Measurements from ENCODE around the gene TPRG1L.

Gene TPRG1L

DNA sequence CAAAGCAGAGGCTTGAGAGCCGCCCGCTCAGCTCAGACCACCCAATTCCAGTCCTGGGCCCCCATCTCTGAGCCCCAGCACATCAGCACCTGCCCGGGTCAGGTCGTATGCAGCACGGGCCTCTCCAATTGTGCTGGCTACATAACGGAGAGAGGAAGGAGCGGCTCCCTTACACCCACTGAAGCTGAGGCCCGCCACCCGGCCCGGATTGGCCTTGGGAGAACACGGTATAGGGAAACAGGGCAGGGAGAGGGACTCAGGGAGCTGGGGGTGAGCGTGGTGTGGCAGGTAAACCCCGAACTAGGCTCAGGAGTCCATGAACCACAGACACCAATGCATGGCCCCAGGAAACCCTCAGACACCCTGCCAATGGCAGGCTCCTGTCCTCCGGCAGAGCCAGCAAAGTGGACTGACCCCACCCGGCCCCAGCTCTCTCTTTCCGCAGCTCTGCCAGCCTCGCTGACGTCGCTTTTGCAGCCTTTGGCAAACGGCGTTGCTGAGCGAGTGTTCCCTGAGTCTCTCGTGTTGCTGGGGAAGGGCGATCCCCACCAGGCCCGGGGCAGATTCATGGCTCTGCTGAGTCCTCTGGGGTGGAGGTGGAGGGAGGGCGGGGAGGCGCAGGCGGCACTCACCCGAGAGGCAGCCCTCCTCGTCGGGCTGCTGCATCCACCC lies 30.0 kb upstream of the TPRG1L start:
- DNase-seq, result no peak

DNA sequence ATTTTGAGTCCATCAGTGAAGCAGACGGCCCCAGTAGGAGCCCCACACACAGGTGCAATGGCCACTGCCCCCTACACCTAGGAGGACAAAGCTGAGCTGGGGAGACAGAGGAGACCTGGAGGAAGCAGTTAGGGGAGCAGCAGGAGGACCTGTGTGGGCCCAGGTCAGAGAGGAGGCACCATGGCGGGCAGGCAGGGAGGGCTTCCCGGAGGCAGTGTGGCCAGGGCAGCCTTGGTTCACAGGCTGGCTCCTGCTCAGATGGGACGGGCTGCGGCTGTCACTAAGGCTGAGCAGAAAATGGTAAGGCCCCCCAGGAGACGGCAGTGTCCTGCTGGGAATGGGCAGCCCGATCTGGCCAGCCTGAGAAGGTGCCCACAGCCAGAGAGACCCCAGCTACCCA lies 28.9 kb upstream of the TPRG1L start:
- DNase-seq, result no peak

DNA sequence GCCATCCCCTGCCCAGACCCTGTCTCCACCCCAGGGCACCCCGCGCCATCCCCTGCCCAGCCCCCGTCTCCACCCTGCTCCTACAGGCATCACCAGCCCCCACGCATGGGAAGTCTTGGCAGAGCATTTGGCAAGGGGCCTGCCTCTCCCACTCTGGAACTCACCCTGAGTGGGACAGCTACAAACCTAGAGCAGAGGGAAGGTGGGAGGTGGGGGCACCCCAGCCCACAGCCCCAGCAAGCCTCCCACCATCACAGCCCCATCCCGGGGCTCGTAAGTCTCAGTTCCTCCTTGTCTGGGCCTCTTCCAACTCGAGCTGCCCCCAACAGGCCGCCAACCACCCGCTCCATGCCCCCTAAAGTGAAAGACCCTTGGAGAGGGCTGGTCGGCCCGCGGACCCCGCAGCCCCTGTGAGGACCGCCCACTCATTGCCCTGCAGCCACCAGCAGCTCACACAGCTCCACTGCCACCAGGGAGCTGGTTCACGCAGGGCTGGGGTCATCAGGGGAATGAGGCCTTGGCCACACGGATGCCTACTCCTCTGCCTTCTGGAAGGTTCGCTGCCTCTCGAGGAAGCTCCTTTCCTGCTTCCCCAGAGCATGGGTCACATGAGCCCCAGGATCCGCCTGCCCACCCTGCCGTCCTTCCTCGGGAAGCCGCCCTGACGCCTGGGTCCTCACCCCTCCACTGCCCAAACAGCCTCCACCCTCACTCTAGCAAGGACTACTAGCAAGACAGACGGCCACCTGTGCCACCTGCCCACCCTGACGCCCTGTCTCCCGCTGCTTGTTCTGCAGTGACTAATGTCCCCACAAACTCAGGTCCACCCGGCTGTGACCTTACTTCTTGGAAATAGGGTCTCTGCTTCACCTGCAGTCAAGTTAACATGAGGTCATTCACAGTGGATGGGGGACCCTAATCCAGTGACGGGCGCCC lies 27.9 kb upstream of the TPRG1L start:
- no peak for DNase-seq

DNA sequence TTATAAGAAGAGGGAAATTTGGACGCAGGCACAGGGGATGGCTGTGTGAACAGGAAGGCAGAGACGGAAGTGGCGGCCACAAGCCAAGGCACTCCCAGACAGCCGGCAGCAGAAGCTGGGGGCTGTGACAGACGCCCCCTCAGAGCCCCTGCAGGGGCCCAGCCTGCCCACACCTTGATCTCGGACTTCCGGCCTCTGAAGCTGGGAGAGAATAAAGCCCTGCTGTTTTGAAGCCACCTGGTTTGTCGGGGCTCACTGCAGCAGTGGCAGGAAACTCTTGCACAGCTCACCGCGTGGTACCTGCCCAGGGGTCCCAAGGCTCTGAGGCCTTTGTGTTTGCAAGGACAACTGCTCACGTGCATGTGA lies 27.2 kb upstream of the TPRG1L start:
- no peak for DNase-seq

DNA sequence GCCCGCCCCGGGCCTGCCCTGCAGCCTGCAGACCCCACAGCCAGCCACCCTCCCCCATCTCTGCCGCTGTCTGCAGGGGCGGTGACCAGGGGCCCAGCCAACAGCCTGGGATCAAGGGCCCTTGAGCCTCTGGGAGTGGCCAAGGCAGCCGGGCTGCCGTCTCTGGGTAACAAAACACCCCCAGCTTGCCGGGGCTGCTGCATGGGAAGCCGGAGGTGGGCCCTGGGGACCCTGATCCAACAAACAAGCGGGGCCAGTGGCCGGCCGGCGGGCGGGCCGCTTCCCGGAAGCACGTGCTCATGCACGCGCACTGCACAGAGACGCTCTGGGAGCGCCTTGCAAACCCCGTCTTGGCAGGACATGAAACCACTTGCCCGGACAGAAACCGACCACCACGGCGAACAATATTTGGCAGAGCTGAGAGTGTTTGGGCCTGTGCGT lies 26.7 kb upstream of the TPRG1L start:
- DNase-seq, result no peak

DNA sequence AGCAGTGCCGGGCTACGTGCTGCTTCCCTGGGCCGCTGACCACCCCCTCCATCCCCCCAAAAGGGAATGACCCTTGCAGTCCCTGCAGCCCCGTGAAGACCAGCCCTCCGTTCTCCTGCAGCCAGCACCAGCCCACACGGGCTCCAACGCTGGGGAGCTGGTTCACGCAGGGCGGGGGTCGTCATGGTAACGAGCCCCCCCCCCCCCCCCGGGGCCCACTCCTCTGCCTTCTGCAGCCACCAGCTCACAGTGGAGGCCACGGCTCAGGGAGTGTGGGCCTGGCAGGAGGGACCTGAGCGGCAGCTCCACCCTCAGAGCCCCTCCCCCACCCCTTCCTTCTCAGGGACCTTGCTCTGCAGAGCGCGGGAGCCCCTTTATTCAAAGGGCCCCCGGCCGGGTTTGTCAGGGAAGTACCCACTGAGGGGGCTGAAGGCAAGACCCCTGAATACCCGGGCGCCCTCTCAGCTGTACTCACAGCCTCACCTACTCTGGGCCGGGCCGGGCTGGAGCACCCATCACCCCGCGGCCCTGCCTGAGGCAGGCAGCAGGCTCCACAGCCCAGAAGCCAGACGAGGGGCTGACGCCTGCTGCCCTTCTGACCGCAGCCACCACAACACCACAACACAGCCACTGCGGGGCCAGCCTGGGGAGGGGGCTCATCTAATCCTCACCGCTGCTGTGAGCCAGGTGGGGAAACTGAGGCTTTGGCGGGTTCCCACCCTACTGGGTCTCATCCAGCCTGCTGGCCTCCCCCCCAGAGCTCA lies 26.1 kb upstream of the TPRG1L start:
- no peak for DNase-seq

DNA sequence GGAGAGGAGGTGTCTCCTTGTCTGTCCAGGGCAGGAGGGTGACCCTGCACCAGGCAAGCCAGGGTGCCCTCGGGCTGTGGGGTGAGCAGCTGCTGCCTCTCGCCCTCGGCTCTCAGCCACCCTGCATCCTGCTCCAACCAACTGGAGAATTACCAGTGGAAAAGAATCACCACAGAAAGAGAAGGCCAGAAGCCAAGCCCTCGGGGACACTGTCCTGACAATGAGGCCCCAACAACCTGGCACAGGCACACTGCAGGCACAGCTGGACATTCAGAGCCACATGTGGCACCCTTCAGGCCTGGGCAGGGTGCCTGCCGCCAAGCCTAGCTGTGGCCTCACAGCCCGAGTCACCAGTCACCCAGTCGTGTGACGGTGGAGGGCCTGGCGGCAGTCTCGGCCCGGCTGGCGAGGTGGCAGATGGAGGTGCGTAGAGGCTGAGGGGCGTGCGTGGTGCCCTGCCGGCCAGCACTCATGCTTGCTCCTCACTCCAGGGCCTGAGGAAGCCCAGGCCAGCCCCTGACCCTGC lies 25.5 kb upstream of the TPRG1L start:
- DNase-seq, result no peak

DNA sequence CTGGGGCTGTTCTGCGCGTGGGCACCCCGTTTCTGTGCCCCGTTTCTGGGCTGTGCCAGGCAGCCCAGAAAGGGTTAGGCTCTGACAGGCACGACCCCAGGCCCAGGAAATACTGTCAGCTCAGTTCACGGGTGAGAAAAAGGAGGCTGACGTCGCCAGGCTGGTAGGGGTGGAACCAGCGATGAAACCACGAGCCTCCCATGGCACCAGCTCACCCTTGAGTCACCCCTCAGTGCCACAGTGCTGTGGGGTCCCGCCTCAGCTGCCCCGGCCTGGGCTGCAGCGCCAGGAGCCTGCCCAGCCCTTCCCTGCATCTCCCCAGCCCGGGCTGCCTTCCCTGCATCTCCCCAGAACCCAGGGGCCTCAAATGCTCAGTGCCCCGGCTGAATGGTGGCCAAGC lies 25.0 kb upstream of the TPRG1L start:
- no peak for DNase-seq

DNA sequence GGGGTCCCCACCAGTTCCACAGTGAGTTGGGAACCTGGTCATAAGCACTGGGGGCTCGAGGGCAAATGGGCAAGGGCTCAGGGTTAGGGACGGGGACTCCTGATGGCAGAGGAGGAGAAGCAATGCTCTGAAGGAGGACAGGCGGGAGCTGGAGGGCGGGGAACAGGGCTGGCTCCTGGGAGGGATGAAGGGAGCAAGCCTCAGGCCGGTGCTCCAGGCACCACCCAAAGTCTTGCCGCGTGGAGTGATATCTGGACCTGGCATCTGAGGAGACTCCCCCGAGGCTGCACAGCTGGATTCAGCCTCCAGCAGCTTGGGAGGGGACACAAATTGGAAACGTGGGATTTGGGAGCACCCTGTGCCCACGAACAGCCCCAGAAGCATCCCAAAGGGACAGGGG lies 24.5 kb upstream of the TPRG1L start:
- DNase-seq, result no peak

DNA sequence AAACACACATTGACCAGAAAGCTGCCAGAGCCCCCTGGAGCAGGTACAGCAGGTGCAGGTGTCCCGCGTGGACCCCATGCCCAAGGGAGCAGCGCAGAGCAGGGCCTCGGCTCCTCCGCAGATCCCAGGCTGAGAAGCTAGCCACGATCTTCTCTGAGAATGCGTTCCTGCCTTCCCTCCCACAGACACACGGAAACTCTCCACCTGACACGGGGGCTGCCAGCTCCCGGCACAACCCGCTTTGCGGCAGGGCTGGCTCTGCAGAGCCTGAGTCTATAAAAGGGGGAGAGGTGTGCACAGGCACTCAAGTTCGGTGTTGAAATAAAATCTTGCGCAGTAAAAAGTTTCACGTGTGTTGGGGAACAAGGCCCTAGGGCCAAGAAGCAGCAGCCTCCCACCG lies 23.1 kb upstream of the TPRG1L start:
- DNase-seq, result no peak

DNA sequence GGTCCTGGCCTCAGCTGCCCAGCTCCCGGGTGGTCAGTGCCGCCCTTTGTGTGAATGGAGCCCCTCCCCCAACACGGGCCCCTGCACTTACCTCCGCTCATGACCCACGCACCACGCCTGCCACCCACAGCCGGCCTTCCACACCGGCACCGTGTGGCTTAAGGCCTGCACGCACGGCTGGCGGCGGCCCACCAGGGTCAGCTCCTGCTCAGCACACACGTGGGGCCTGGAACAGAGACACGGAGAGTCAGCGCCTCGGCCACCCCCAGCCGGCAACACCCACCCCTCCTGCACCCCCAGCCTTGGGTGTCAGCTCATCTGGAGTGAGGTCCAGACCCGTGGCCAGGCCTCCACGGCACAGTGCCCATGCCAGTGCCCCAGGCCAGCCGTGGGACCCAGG lies 22.4 kb upstream of the TPRG1L start:
- DNase-seq, result no peak

DNA sequence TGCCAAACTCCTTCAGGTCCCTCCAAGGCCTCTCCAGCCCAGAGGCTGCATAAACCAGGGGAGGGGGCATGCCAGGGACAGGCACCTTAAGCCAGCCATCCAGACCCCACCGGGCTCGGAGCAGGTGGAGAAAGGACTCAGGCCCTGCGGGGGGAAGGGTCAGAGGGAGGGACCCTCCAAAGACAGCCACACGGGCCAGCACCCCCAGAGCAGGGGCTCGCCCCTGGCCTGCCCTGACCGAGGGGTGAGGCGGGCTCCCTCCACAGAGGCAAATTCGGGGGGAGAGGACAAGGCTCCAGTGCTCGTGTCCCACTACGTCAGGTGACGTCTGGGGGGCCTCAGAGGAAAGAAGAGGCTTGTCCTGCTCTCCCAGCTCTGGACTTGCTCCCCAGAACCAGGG lies 21.7 kb upstream of the TPRG1L start:
- DNase-seq, result no peak

DNA sequence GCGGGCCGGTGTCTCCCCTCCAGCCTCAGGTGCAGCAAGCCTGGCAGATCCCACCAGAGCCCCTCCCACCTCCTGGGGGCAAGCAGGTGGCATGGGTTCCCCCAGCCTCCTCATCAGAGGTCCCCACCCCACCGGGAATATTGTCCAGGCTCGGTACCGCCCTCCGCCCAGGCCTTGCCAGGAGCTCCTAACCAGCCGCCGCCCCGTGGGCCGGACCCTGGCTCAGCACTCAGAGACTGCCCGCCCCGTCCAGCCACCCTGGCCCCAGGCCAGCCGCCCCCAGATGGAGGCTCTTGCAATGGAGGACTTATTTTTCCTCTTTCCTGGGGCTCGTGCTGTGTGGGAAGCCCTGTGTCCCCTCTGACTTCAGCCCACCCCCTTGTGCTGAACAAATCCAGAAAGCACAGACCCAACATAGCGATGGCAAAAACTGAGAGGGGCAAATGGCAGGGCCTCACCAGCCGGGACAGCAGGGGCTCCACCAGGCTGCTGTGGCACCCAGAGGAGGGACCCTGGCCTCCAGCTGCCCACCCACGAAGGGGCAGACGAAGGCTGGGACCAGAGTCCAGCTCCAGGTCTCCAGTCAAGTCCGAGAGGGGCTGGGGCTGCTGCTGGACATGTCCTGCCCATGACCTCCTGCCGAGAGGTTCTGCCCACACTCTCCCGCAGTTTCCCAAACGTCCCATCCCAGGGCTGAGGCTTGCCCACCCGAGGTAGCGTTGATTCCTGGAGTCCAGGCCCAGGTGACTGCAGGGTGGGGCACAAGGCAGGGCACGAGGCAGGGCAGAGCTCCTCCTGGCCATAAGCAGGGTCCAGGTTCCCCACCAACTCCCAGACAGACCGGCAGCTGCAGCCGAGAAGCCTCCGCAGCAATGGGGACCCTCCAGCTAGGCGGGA lies 21.0 kb upstream of the TPRG1L start:
- DNase-seq, result no peak

DNA sequence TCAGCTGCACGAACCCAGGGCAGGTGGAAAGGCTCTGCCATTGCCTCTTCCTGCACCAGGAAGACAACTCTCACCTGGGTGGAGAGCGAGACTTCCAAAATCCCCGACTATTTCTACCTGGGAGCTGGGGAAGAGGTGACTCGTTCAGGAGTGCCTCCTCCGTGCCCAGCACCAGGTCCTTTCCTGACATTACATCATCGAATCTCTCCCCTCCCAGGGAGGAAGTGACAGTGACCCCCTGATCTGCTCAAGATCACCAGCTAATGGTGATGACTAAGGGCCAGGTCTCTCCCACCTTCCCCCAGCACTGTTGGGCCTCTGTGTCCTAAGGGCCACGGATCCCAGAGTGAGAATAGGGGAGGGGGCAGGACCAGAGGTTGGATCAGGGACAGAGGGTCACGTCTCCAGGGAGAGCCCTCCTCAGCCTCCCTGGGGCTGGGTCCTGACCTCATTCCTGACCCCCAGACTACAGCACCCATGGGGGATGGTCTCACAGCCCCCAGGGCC lies 20.3 kb upstream of the TPRG1L start:
- DNase-seq, result no peak

DNA sequence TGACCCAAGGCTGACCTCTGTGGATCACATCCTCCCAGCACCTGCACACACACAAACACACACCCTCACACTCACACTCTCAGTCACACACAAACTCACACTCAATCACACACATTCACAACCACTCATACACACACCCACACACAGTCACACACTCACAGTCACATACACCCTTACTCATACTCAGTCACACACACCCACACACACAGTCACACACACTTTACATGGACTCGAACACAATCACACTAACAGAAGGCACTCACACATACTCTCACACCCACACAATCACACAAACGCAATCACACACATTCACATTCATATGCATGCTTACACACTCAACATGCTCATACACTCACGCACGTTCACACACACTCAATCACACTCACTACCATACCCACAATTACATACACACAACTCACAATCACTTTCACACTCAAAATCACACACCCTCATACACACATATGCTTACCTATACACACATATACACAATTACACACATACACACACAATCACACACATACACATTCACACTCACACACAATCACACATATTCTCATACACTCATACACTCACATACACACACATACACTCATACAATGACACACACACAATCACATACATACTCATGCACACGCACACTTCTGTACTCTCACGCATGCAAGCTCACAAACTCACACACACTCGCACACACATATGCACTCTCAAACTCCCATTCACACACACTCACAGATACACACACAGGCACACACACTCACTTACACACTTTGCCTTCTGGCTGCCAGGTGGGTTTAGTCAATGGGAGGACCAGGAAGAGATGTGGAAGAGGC lies 19.6 kb upstream of the TPRG1L start:
- no peak for DNase-seq

DNA sequence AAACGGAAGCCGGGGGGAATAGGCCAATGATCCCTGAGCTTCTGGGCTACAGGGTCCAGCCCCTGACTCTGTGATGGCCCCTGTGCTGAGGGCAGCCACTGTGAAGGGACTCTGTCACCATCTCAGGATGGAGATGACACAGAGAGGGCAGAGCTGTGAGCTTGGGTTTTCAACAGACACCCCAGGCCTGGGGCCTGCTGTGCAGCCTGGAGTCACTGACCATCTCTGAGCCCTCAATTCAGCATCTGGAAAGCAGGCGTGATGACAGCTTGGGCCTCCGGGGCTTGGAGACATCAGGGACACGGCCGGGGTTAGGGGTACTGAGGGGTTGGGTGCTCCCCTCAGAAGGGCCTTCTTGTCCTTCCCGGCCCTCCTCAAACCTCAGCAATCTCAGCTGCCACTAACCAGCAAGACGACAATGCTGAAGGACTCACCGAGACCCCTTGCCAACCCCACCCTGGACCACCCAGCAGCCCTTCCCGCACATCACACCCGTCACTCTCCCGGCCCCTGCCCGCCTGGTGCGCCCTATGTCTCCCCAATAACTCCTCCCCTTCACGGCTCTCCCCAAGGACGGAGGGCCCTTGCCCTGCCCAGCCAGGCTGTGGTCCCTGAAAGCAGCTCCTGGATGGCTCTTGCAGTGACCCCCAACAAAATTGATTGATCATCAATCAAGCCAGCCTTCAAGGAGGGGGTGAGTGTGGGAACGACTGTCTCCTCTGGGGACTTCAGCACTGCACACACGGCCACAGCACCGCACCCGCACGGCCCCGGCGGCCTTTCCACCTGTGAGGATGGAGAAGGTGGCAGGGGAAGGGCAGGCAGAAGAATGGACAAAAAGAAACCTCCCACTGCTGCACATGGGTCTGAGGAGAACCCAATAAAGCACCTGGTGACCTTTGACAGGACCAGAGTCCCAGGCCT lies 17.8 kb upstream of the TPRG1L start:
- no peak for DNase-seq

DNA sequence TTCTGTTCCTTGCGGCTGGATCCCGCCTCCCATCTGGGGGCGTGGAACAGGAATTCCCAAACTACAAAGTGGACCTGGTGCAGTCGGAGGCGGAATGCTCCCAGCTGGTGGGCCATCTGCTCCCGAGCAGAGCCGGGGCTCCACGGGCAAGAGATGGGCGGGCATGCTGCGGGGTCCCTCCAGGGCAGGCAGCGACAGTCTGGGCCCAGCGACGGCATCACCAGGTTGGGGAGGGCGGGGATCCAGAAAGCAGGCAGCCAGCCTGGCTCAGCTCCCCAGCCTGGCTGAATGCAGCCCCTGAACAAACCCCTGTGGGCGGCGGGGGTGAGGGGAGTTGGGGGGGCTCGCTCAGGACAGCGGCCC lies 17.1 kb upstream of the TPRG1L start:
- DNase-seq, result no peak

DNA sequence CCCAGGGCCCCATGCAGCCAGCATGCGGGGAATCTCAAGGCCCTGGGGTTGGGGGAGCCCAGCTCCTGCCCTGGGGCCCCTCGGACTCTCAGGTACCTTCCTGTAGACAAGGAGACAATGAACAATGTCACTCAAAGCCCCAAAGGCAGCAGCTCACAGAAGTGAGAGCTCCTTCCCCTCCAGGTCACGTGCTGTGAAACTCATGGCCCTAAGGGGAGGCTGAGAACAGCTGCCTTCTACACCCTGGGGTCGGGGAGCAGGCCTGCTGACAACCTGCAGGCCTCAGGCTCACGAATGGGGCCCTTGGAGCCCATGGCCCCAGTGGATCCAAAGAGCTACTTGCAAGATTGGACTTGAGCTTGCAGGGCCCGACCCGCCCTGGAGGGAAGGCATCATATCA lies 16.7 kb upstream of the TPRG1L start:
- DNase-seq, result no peak

DNA sequence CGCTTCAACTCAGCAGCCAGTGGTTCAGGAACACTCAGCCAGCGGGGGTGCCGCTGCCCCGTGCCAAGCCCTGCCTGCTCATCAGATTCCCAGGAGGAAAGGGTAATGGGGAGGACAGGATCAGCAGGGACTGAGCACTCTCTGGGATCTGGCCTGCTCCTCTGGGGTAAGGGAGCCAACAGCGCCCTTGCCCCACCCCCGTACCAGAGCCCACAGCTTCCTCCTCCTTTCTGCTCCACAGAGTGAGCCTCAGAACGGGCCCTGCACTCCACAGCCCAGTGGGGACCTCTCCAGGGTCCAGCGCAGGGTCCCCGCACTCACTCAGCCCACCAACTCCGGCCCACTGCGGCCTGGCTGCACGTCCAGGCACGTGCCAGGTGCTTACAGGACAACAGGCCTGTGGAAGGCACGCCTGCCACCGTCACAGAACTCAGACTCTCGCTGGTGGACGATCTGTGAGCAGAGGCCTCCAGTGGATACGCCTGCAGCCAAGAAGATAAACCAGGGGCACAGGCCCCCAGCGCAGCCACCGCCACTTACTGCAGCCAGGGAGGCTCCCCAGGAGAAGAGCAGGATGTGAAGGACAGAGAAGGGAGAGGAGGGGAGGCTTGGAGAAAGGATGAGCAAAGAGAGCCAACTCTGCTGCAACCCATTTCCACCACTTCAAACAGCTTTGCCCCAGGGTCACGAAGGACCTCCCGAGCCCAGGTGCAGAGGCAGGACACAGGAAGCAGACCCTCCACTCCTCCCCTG lies 15.6 kb upstream of the TPRG1L start:
- no peak for DNase-seq

Measured in NCI-H510A treated with DMSO at 0.1 percent for 48 hours (cell line).